ENCODE results near the gene TBL3. TPM values are rescaled to one million over a fixed set of nuclear protein-coding genes. Genes with fewer than 3 reads are reported as not detected.

TBL3 gene
- polyA plus RNA-seq, 2 of the 4 experiments (the other 2 are of a cell fraction): 21.9 to 42.8 TPM

GRCh38 chr16:2015947-2016208 lies 44.0 kb downstream of the TBL3 start:
- ChIA-PET CTCF (interaction anchor here (0.6 to 2.3 kb wide), 12 partner anchors 9 to 218 kb away, joined by 3 to 15 read pairs (median 6); partner anchors contain the start of gene NHERF2), POLR2A (interaction anchor here (1.1 to 2.3 kb wide), 2 partner anchors 51 to 140 kb away, joined by 4 to 9 read pairs; partner anchors contain the start of genes RPS2 and TRAF7)
- 54% methylated on average over 7 of the region's 7 CpGs for WGBS (ENCODE audit: missing lambda C conversion rate)
- FAIRE-seq: no peak
- H3K27ac ChIP-seq: peak overlapping the region; percentile 93 to 94
- ATAC-seq: no peak; a peak in 2 of 6 replicates
- H3K4me2 ChIP-seq: peak overlapping the region; percentile 74
- no peaks in the 10 kb centered on the region for H3K9me3 ChIP-seq
- H3K4me3 ChIP-seq: 0 out of 3 replicates have a peak overlapping the region, but pooled peaks have one; percentile 8
- no peak for DNase-seq (ENCODE audit: low read depth in 1 of 2, low spot score in 1 of 2)
- H3K4me1 ChIP-seq: peaks cover 29% of the 10 kb centered on the region
- TF ChIP-seq POLR2A (IDR thresholded peaks at IDR 0.05; ENCODE audit: low read length): no peak
- TF ChIP-seq HOXA7 (CRISPR knock-in tag; IDR thresholded peaks at IDR 0.05): 0 out of 2 replicates have a peak, but pooled peaks have one; percentile 36
- TF ChIP-seq EHF (CRISPR knock-in tag; IDR thresholded peaks at IDR 0.05): peak; percentile 86
- 0 out of 2 replicates have a peak, but pooled peaks have one; percentile 47 for TF ChIP-seq HOXB13 (CRISPR knock-in tag; IDR thresholded peaks at IDR 0.05; ENCODE audit: low read depth)
- TF ChIP-seq ZNF302 (CRISPR knock-in tag; IDR thresholded peaks at IDR 0.05): peak; percentile 58; the same call in 1 of the 2 replicates

- H3K4me2 ChIP-seq: peak overlapping the region; percentile 74
- ATAC-seq (peak; percentile 3; a peak in 2 of 6 replicates), DNase-seq (ENCODE audit: low read depth in 1 of 2, low spot score in 1 of 2) (no peak), FAIRE-seq (no peak)
- CTCF ChIA-PET: interaction anchor here (0.6 to 2.3 kb wide), 17 partner anchors 9 to 217 kb away, joined by 3 to 15 read pairs (median 4); partner anchors contain the start of genes NHERF2, NTHL1 and TSC2
- peak overlapping the region; percentile 93 to 94 for H3K27ac ChIP-seq
- POLR2A ChIA-PET: interaction anchor here (2.3 kb wide), 1 partner anchor 139 kb away, joined by 9 read pairs; the partner anchor contains the start of gene TRAF7
- no peaks in the 10 kb centered on the region for H3K9me3 ChIP-seq
- 69% methylated on average over 9 of the region's 13 CpGs for WGBS (ENCODE audit: missing lambda C conversion rate)
- peaks cover 28% of the 10 kb centered on the region for H3K4me1 ChIP-seq
- H3K4me3 ChIP-seq: no peak overlapping the region
- TF ChIP-seq TFCP2L1 (CRISPR knock-in tag; IDR thresholded peaks at IDR 0.05) (no peak), CEBPB (IDR thresholded peaks at IDR 0.05) (peak; percentile 32 to 64; a peak in 1 of 4 replicates)
- TF ChIP-seq, protein P1, sequence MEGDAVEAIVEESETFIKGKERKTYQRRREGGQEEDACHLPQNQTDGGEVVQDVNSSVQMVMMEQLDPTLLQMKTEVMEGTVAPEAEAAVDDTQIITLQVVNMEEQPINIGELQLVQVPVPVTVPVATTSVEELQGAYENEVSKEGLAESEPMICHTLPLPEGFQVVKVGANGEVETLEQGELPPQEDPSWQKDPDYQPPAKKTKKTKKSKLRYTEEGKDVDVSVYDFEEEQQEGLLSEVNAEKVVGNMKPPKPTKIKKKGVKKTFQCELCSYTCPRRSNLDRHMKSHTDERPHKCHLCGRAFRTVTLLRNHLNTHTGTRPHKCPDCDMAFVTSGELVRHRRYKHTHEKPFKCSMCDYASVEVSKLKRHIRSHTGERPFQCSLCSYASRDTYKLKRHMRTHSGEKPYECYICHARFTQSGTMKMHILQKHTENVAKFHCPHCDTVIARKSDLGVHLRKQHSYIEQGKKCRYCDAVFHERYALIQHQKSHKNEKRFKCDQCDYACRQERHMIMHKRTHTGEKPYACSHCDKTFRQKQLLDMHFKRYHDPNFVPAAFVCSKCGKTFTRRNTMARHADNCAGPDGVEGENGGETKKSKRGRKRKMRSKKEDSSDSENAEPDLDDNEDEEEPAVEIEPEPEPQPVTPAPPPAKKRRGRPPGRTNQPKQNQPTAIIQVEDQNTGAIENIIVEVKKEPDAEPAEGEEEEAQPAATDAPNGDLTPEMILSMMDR (IDR thresholded peaks at IDR 0.05): peak; percentile 42
Observed at GRCh38 chr16:2016407-2016922, 44.6 kb downstream of the TBL3 start.

- 84% methylated on average over 17 of the region's 33 CpGs for WGBS (ENCODE audit: missing lambda C conversion rate)
- DNase-seq (ENCODE audit: low read depth in 1 of 2, low spot score in 1 of 2): no peak
Observed at GRCh38 chr16:2019518-2019920, 47.7 kb downstream of the TBL3 start, which contains the start of gene NPW. NPW (plus strand) TSS chr16:2019785.

DNA sequence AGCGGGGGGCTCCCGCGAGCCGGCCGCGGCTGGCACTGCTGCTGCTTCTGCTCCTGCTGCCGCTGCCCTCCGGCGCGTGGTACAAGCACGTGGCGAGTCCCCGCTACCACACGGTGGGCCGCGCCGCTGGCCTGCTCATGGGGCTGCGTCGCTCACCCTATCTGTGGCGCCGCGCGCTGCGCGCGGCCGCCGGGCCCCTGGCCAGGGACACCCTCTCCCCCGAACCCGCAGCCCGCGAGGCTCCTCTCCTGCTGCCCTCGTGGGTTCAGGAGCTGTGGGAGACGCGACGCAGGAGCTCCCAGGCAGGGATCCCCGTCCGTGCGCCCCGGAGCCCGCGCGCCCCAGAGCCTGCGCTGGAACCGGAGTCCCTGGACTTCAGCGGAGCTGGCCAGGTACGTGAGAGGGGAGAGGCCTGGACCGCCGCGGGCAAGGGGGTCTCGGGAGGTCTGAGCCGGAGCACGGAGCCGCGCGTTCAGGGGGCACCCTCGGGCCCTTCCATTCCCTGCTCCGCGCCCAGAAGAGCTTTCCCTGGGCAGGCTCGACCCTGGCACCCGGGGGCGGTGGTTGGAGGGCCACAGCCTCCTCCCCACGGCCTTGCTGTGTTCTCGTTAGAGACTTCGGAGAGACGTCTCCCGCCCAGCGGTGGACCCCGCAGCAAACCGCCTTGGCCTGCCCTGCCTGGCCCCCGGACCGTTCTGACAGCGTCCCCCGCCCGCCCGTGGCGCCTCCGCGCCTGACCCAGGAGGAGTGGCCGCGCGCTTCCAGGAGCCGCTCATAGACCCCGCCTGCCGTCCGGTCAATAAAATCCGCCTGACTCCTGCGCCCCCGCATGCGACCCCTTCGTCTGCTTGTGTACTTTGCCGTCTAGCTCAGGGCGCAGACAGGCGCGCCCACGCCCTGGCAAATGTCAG lies 48.3 kb downstream of the TBL3 start:
- no peak for FAIRE-seq
- no peak overlapping the region for H3K27ac ChIP-seq
- DNase-seq (ENCODE audit: low read depth in 1 of 2, low spot score in 1 of 2): no peak
- H3K4me2 ChIP-seq: no peak overlapping the region
- H3K4me3 ChIP-seq: no peak overlapping the region
- peaks cover 37% of the 10 kb centered on the region for H3K4me1 ChIP-seq
- H3K9me3 ChIP-seq: no peaks in the 10 kb centered on the region
- WGBS (ENCODE audit: missing lambda C conversion rate): 92% methylated on average over 89 of the region's 96 CpGs
- ATAC-seq: no peak
- CTCF ChIA-PET: interaction anchor here (1.4 to 5.1 kb wide), 5 partner anchors 16 to 121 kb away, joined by 3 to 37 read pairs (median 17); no protein-coding TSS in a partner anchor
- POLR2A ChIA-PET: interaction anchor here (1.3 kb wide), 1 partner anchor 135 kb away, joined by 3 read pairs; the partner anchor contains the start of gene TRAF7
- TF ChIP-seq SREBF2 (IDR thresholded peaks at IDR 0.05): no peak
- no peak for TF ChIP-seq MYC (IDR thresholded peaks at IDR 0.05; ENCODE audit: borderline replicate concordance, low read length)
- TF ChIP-seq HMGXB4 (CRISPR knock-in tag; IDR thresholded peaks at IDR 0.05; ENCODE audit: borderline replicate concordance): no peak
- TF ChIP-seq GATA3 (IDR thresholded peaks at IDR 0.05; ENCODE audit: borderline replicate concordance): no peak
- TF ChIP-seq RNF2 (IDR thresholded peaks at IDR 0.05; ENCODE audit: borderline replicate concordance, low read depth): no peak
- no peak for TF ChIP-seq HEYL (CRISPR knock-in tag; IDR thresholded peaks at IDR 0.05)
- TF ChIP-seq NFE2L2 (conservative IDR thresholded peaks at IDR 0.05; ENCODE audit: low read length): no peak
- TF ChIP-seq, protein P2, sequence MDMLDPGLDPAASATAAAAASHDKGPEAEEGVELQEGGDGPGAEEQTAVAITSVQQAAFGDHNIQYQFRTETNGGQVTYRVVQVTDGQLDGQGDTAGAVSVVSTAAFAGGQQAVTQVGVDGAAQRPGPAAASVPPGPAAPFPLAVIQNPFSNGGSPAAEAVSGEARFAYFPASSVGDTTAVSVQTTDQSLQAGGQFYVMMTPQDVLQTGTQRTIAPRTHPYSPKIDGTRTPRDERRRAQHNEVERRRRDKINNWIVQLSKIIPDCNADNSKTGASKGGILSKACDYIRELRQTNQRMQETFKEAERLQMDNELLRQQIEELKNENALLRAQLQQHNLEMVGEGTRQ (IDR thresholded peaks at IDR 0.05): no peak
- no peak for TF ChIP-seq RARB (CRISPR knock-in tag; IDR thresholded peaks at IDR 0.05)
- TF ChIP-seq CHD2 (IDR thresholded peaks at IDR 0.05; ENCODE audit: low read length, partially characterized antibody): no peak
- TF ChIP-seq JUNB (IDR thresholded peaks at IDR 0.05): no peak
- TF ChIP-seq ESRRA (IDR thresholded peaks at IDR 0.05; ENCODE audit: borderline replicate concordance, low read length): no peak
- no peak for TF ChIP-seq EHF (CRISPR knock-in tag; IDR thresholded peaks at IDR 0.05)

More at GRCh38 chr16:2019518-2019920, 47.7 kb downstream of the TBL3 start, which contains the start of gene NPW:
- CTCF ChIA-PET: interaction anchor here (1.4 to 2.4 kb wide), 3 partner anchors 16 to 121 kb away, joined by 3 to 17 read pairs (median 11); no protein-coding TSS in a partner anchor
- Histone ChIP-seq H3K27ac (peak within 1 kb of the TSS in 1 of 2 experiments; percentile 36; a peak in 1 of 6 replicates), H3K4me2 (no peak within 1 kb of the TSS), H3K4me3 (no peak within 1 kb of the TSS), H3K9me3 (no peaks in the 10 kb centered on the region), H3K4me1 (peaks cover 44% of the 10 kb centered on the region)
- FAIRE-seq (no peak), ATAC-seq (no peak)
- POLR2A ChIA-PET: interaction anchor here (1.3 kb wide), 1 partner anchor 136 kb away, joined by 3 read pairs; the partner anchor contains the start of gene TRAF7
- TF ChIP-seq RARB (CRISPR knock-in tag; IDR thresholded peaks at IDR 0.05): no peak
- no peak for TF ChIP-seq KDM1A (IDR thresholded peaks at IDR 0.05; ENCODE audit: low read depth)
- TF ChIP-seq ZFP36 (IDR thresholded peaks at IDR 0.05; ENCODE audit: borderline replicate concordance, partially characterized antibody): no peak
- TF ChIP-seq HDAC2 (IDR thresholded peaks at IDR 0.05): no peak
- TF ChIP-seq, protein P3, sequence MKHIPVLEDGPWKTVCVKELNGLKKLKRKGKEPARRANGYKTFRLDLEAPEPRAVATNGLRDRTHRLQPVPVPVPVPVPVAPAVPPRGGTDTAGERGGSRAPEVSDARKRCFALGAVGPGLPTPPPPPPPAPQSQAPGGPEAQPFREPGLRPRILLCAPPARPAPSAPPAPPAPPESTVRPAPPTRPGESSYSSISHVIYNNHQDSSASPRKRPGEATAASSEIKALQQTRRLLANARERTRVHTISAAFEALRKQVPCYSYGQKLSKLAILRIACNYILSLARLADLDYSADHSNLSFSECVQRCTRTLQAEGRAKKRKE (CRISPR knock-in tag; IDR thresholded peaks at IDR 0.05; ENCODE audit: low read depth): no peak
